ENCODE measurements around the gene C3orf18.

C3orf18 gene

DNA sequence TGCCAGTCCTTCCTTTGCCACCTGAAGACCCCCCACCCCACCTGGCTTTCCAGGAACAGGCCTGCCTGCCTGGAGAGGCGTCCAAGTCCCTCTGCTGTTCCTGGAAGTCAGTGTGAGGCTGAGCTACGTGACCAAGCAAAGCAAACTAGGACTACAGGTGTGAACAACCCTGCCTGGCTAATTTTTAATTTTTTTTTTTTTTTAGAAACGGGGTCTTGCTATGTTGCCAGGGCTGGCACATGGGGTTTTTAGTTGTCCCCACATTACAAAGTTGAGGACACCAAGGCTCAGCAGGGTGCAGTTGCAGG lies 19.2 kb upstream of the C3orf18 start:
- ChIA-PET POLR2A (interaction anchor here (1.1 kb wide), 1 partner anchor 17 kb away, joined by 3 read pairs; the partner anchor contains the start of gene HEMK1), CTCF (interaction anchor here (0.7 kb wide), 1 partner anchor 89 kb away, joined by 5 read pairs; no protein-coding TSS in a partner anchor)
- TF ChIP-seq TARDBP (IDR thresholded peaks at IDR 0.05) (no peak), BHLHE40 (IDR thresholded peaks at IDR 0.05; ENCODE audit: borderline replicate concordance) (no peak), FOXK2 (IDR thresholded peaks at IDR 0.05) (no peak), FOXM1 (IDR thresholded peaks at IDR 0.05; ENCODE audit: borderline replicate concordance) (no peak), SP1 (IDR thresholded peaks at IDR 0.05) (no peak), ARNT (IDR thresholded peaks at IDR 0.05) (no peak), LEF1 (IDR thresholded peaks at IDR 0.05; ENCODE audit: borderline replicate concordance) (no peak), FOXA1 (IDR thresholded peaks at IDR 0.05) (no peak)
- DNase-seq (ENCODE audit: extremely low spot score), result no peak

DNA sequence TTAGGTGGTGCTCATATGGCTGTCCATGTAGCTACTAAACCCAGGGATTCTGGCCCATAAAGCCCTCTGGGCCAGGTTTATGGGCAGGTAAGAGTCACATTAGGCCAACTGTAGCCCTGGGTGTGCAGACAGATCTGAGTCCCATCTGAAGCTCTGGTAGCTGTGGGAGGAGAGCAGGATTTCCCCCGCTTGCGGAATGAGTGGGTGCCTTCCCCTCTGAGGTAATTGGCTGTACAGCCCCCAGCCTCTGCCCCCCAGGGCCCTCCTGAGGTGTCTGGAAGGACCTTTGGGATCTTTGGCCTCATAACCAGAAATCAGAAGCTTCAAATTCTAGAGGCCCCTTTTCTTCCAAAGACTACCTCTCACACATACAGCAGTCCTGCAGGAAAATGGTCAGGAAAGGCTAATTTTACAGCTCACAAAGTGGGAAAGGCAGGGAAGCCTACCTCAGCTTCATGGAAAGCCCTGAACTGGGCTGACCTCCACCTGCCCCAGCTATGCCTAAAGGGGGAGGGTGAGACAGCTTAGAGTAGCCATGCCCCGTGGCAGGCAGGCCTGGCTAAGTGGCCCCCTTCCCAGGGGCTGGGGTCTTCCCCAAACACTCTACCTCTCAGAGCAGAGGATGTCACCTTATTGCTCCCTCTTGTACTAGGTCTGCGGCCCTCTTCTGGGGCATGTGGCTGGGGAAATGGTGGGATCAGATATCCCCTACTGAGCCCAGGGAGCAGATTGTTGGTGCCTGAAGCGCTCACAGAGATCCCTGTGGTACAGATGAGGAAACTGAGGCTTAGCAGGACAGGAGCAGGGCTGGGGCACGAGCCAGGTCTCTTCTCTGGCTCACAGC lies 18.6 kb upstream of the C3orf18 start:
- ChIA-PET CTCF (interaction anchor here (0.7 to 1.1 kb wide), 2 partner anchors 30 to 90 kb away, joined by 3 to 5 read pairs; no protein-coding TSS in a partner anchor), POLR2A (interaction anchor here (1.1 to 1.7 kb wide), 2 partner anchors 17 kb away, joined by 3 to 6 read pairs; partner anchors contain the start of gene HEMK1)
- no peak for TF ChIP-seq BHLHE40 (IDR thresholded peaks at IDR 0.05; ENCODE audit: borderline replicate concordance)
- TF ChIP-seq L3MBTL2 (conservative IDR thresholded peaks at IDR 0.05), result no peak
- TF ChIP-seq FOXK2 (IDR thresholded peaks at IDR 0.05), result no peak
- TF ChIP-seq NFRKB (IDR thresholded peaks at IDR 0.05), result no peak
- no peak for DNase-seq (ENCODE audit: extremely low spot score)

DNA sequence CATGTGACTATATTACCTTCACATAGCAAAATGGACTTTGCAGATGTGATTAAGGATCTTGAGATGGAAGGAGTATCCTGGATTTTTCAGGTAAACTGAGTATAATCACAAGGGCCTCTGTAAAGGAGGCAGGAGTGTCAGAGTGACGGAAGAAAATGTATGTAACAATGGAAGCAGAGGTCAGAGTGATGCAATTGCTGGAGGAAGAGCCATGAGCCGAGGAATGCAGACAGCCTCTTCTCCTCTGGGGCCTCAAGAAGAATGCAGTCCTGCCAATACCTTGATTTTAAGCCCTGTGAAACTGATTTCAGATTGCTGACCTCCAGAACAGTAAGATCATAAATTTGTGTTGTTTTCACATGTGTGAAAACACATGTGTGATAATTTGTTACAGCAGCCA lies 16.8 kb upstream of the C3orf18 start:
- no peak for TF ChIP-seq SP1 (IDR thresholded peaks at IDR 0.05)
- no peak for TF ChIP-seq ELF4 (IDR thresholded peaks at IDR 0.05)
- no peak for TF ChIP-seq FOXM1 (IDR thresholded peaks at IDR 0.05; ENCODE audit: borderline replicate concordance)
- no peak for TF ChIP-seq SUZ12 (IDR thresholded peaks at IDR 0.05)
- TF ChIP-seq, protein P1, sequence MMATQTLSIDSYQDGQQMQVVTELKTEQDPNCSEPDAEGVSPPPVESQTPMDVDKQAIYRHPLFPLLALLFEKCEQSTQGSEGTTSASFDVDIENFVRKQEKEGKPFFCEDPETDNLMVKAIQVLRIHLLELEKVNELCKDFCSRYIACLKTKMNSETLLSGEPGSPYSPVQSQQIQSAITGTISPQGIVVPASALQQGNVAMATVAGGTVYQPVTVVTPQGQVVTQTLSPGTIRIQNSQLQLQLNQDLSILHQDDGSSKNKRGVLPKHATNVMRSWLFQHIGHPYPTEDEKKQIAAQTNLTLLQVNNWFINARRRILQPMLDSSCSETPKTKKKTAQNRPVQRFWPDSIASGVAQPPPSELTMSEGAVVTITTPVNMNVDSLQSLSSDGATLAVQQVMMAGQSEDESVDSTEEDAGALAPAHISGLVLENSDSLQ (IDR thresholded peaks at IDR 0.05), result no peak
- no peak for TF ChIP-seq CTBP1 (IDR thresholded peaks at IDR 0.05; ENCODE audit: borderline replicate concordance)
- TF ChIP-seq L3MBTL2 (conservative IDR thresholded peaks at IDR 0.05), result no peak
- TF ChIP-seq NFRKB (IDR thresholded peaks at IDR 0.05), result no peak
- no peak for TF ChIP-seq LEF1 (IDR thresholded peaks at IDR 0.05; ENCODE audit: borderline replicate concordance)
- DNase-seq (ENCODE audit: extremely low spot score), result no peak
- ChIA-PET CTCF (no interaction called here), POLR2A (interaction anchor here (1.4 to 1.7 kb wide), 2 partner anchors 13 to 15 kb away, joined by 4 to 6 read pairs; partner anchors contain the start of gene HEMK1)

DNA sequence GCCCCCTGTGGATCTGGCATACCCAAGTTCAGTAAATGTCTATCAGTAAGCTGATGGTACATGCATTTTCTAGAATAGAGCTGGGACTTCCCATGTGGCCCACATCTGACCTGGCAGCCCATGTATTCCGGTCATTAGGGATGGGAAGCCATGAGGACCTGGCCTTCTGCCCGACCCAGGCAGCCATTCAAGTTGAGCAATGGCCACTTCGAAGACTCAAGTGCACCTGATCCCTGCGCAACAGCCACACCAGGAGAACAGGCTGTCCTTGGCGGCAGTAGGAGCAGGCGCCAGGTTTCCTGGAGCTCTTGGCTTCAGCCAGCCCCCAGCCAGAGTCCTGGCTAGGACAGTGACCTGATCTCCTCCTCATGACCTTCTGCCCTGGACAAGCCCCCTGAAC lies 16.4 kb upstream of the C3orf18 start:
- TF ChIP-seq FOXM1 (IDR thresholded peaks at IDR 0.05; ENCODE audit: borderline replicate concordance) (no peak), LEF1 (IDR thresholded peaks at IDR 0.05; ENCODE audit: borderline replicate concordance) (no peak), CTBP1 (IDR thresholded peaks at IDR 0.05; ENCODE audit: borderline replicate concordance) (no peak), BHLHE40 (IDR thresholded peaks at IDR 0.05; ENCODE audit: borderline replicate concordance) (no peak), SP1 (IDR thresholded peaks at IDR 0.05) (no peak), NFRKB (IDR thresholded peaks at IDR 0.05) (no peak), ARNT (IDR thresholded peaks at IDR 0.05) (no peak), TARDBP (IDR thresholded peaks at IDR 0.05) (no peak), ZNF384 (IDR thresholded peaks at IDR 0.05) (no peak), ELF4 (IDR thresholded peaks at IDR 0.05) (no peak), FOXA1 (IDR thresholded peaks at IDR 0.05) (no peak), HDGF (IDR thresholded peaks at IDR 0.05; ENCODE audit: borderline replicate concordance) (no peak), SUZ12 (IDR thresholded peaks at IDR 0.05) (no peak), FOXK2 (IDR thresholded peaks at IDR 0.05) (no peak), L3MBTL2 (conservative IDR thresholded peaks at IDR 0.05) (no peak)
- TF ChIP-seq, protein P1 (IDR thresholded peaks at IDR 0.05), result no peak
- POLR2A ChIA-PET, result interaction anchor here (1.3 to 1.7 kb wide), 3 partner anchors 13 to 28 kb away, joined by 3 to 6 read pairs (median 4); partner anchors contain the start of genes CISH and HEMK1
- no peak for DNase-seq (ENCODE audit: extremely low spot score)
- CTCF ChIA-PET, result interaction anchor here (0.6 kb wide), 1 partner anchor 31 kb away, joined by 3 read pairs; no protein-coding TSS in a partner anchor

DNA sequence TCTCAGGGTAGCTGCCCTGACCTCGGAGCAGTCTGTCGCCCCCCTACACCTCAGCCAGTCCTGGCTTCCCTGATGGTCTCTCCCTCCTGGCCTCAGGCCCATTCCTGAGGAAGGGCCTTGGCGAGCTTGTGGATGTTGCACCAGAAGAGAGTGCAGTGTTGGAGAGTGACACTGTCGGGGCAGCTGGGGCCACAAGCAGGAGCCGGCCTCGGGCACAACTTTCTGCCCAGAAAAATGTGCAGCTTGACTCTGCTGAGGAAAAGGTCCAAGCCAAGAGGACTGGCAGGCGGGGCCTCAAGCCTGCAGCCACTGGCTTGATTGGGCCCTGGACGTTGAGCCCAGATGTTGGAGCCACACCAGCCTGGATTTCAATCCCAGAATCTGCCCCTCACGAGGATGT lies 14.5 kb upstream of the C3orf18 start:
- CTCF ChIA-PET, result no interaction called here
- TF ChIP-seq ZNF384 (IDR thresholded peaks at IDR 0.05), result no peak
- no peak for TF ChIP-seq FOXK2 (IDR thresholded peaks at IDR 0.05)
- TF ChIP-seq CTBP1 (IDR thresholded peaks at IDR 0.05; ENCODE audit: borderline replicate concordance), result no peak
- TF ChIP-seq L3MBTL2 (conservative IDR thresholded peaks at IDR 0.05), result no peak
- TF ChIP-seq, protein P1 (IDR thresholded peaks at IDR 0.05), result no peak
- no peak for TF ChIP-seq FOXM1 (IDR thresholded peaks at IDR 0.05; ENCODE audit: borderline replicate concordance)
- TF ChIP-seq NFRKB (IDR thresholded peaks at IDR 0.05), result no peak
- TF ChIP-seq SP1 (IDR thresholded peaks at IDR 0.05), result no peak
- TF ChIP-seq ARNT (IDR thresholded peaks at IDR 0.05), result no peak
- TF ChIP-seq FOXA1 (IDR thresholded peaks at IDR 0.05), result no peak
- TF ChIP-seq BHLHE40 (IDR thresholded peaks at IDR 0.05; ENCODE audit: borderline replicate concordance), result no peak
- no peak for TF ChIP-seq TARDBP (IDR thresholded peaks at IDR 0.05)
- TF ChIP-seq ELF4 (IDR thresholded peaks at IDR 0.05), result no peak
- no peak for TF ChIP-seq SUZ12 (IDR thresholded peaks at IDR 0.05)
- no peak for TF ChIP-seq LEF1 (IDR thresholded peaks at IDR 0.05; ENCODE audit: borderline replicate concordance)
- TF ChIP-seq HDGF (IDR thresholded peaks at IDR 0.05; ENCODE audit: borderline replicate concordance), result no peak
- POLR2A ChIA-PET, result interaction anchor here (0.8 kb wide), 1 partner anchor 13 kb away, joined by 4 read pairs; the partner anchor contains the start of gene HEMK1
- no peak for DNase-seq (ENCODE audit: extremely low spot score)

DNA sequence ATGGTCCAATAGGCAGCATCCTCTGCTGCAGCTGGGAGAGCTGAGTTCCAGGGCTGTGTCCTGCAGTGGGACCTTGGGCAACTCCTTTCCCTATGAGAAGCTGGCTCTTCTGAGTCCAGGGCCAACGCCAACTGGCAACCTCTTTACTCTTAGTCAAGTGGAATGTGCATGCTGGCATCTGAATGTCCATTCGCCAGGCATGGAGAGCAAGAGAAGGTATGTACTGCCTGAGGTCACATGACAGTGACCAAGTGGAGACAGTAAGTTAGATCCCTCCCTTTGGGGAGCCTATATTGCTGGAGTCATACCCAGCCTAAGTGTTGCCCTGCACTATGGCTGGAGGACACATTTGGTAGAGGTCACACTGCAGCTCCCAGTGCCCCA lies 13.9 kb upstream of the C3orf18 start:
- POLR2A ChIA-PET, result interaction anchor here (0.8 kb wide), 1 partner anchor 13 kb away, joined by 4 read pairs; the partner anchor contains the start of gene HEMK1
- no peak for DNase-seq (ENCODE audit: extremely low spot score)
- TF ChIP-seq SP1 (IDR thresholded peaks at IDR 0.05) (no peak), FOXK2 (IDR thresholded peaks at IDR 0.05) (no peak), TARDBP (IDR thresholded peaks at IDR 0.05) (no peak), BHLHE40 (IDR thresholded peaks at IDR 0.05; ENCODE audit: borderline replicate concordance) (no peak), ARNT (IDR thresholded peaks at IDR 0.05) (no peak), CTBP1 (IDR thresholded peaks at IDR 0.05; ENCODE audit: borderline replicate concordance) (no peak), L3MBTL2 (conservative IDR thresholded peaks at IDR 0.05) (no peak), SUZ12 (IDR thresholded peaks at IDR 0.05) (no peak), ZNF384 (IDR thresholded peaks at IDR 0.05) (no peak), FOXA1 (IDR thresholded peaks at IDR 0.05) (no peak), NFRKB (IDR thresholded peaks at IDR 0.05) (no peak), LEF1 (IDR thresholded peaks at IDR 0.05; ENCODE audit: borderline replicate concordance) (no peak), ELF4 (IDR thresholded peaks at IDR 0.05) (no peak), HDGF (IDR thresholded peaks at IDR 0.05; ENCODE audit: borderline replicate concordance) (no peak), FOXM1 (IDR thresholded peaks at IDR 0.05; ENCODE audit: borderline replicate concordance) (no peak)
- TF ChIP-seq, protein P1 (IDR thresholded peaks at IDR 0.05), result no peak
- CTCF ChIA-PET, result no interaction called here
